Body of pancreas (tissue), 4 donors: ENCODE results near the gene CST4. TPM values are rescaled to one million over a fixed set of nuclear protein-coding genes. Genes with fewer than 3 reads are reported as not detected.

Experiments
- ATAC-seq: fragments of 150-250 bp; one replicate; pipeline ENCODE4 v1.9.1; 2016
- DNase-seq, 4 donors: peaks; one replicate each; pipeline ENCODE4 v3.0.0-alpha.2; 2019
- H3K27ac ChIP-seq, 4 donors: fragments of 200-600 bp; sonication (generic); 1 replicate in 3 of 4; 2 replicates in 1 of 4; pipeline versions ENCODE4 v1.5.1 to v1.6.1; 2016 to 2019; ENCODE audit warnings: mild to moderate bottlenecking in 1 of 4, mixed read lengths in 1 of 4, moderate library complexity in 1 of 4
- H3K27me3 ChIP-seq, 2 donors: fragments of 200-600 bp; sonication (generic); one replicate each; pipeline ENCODE4 v1.6.0; 2016; ENCODE audit warnings: mild to moderate bottlenecking in 1 of 2
- H3K36me3 ChIP-seq, 2 donors: fragments of 200-600 bp; sonication (generic); replicated peaks in 1 of 2; 2 replicates each; pipeline ENCODE4 v1.5.1; 2016; ENCODE audit warnings: low read depth in 2 of 2; ENCODE audit not compliant: insufficient read depth in 1 of 2
- H3K4me1 ChIP-seq: fragments of 200-600 bp; sonication (generic); one replicate; pipeline ENCODE4 v1.6.0; 2016
- H3K4me3 ChIP-seq, 2 donors: fragments of 200-600 bp; sonication (generic); 1 replicate in 1 of 2; 2 replicates in 1 of 2; pipeline ENCODE4 v1.5.1; 2016 to 2019
- H3K9me3 ChIP-seq, 3 donors: fragments of 200-600 bp; sonication (generic); 1 replicate in 2 of 3; 2 replicates in 1 of 3; pipeline ENCODE4 v1.5.1; 2016
- POLR2A ChIP-seq, 3 donors: fragments of 450-650 bp; IDR thresholded peaks; one replicate each; pipeline ENCODE4 v1.6.1; 2016; ENCODE audit warnings: antibody characterized with exemption in 3 of 3, mild to moderate bottlenecking in 2 of 3
- WGBS, 2 donors: methylation state at CpG; one replicate each; pipeline ENCODE4 v1.1.5; 2017; 5-methylcytosine and 5-hydroxymethylcytosine counted together
- intact Hi-C: fragments of 100-400 bp; cut with DNase I; formaldehyde crosslinking; loops from one replicate; pipeline ENCODE4 v1.15.1; 2023
- total RNA-seq, 2 donors: library from RNA; depleted of rRNA; stranded (reverse); fragments of >200 nt; gene quantifications; one replicate each; pipeline ENCODE4 v1.1.0, GENCODE V29; 2016
- TF ChIP-seq, protein P1 (sequence below), 7 experiments: fragments of 450-650 bp in 4 of 7; fragments of 200-600 bp in 3 of 7; sonication (generic) in 3 of 7; IDR thresholded peaks; one replicate each; pipeline ENCODE4 v1.5.1; 2016 to 2019; ENCODE audit warnings: antibody characterized with exemption in 7 of 7

Gene CST4
- total RNA-seq, 2 donors from 2014 or later: not detected

DNA sequence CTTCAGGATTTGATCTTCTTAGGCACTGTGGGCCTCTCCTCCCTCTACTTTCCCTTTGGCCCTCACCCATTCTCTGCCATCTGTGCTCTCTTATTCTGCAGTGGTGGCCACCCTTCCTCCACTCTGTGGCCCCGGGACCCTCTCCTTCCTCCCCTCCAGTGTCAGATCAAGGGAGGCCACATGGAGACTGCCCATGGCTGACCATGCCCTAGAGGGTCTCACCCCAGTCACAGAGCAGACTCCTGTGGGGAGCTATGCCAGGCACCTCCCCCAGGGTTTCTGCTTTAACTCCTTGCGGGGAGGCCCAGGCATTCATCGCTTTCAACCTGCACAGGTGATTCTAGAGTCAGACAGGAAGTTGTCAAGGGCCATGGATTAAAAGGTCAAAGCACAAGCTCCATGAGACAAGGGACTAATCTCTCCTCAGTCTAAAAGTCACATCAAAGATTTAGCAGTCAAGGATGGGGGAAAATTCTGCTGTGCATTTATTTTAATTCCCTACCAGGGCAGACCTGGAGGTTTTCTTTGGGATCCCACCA lies 35.4 kb downstream of the CST4 start:
- TF ChIP-seq POLR2A (IDR thresholded peaks at IDR 0.05): no peak
- TF ChIP-seq, protein P1, sequence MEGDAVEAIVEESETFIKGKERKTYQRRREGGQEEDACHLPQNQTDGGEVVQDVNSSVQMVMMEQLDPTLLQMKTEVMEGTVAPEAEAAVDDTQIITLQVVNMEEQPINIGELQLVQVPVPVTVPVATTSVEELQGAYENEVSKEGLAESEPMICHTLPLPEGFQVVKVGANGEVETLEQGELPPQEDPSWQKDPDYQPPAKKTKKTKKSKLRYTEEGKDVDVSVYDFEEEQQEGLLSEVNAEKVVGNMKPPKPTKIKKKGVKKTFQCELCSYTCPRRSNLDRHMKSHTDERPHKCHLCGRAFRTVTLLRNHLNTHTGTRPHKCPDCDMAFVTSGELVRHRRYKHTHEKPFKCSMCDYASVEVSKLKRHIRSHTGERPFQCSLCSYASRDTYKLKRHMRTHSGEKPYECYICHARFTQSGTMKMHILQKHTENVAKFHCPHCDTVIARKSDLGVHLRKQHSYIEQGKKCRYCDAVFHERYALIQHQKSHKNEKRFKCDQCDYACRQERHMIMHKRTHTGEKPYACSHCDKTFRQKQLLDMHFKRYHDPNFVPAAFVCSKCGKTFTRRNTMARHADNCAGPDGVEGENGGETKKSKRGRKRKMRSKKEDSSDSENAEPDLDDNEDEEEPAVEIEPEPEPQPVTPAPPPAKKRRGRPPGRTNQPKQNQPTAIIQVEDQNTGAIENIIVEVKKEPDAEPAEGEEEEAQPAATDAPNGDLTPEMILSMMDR (IDR thresholded peaks at IDR 0.05): no peak
- Histone ChIP-seq H3K4me1 (peaks cover 6% of the 10 kb centered on the region), H3K27me3 (no peaks in the 10 kb centered on the region), H3K9me3 (no peaks in the 10 kb centered on the region), H3K27ac (no peak overlapping the region), H3K4me3 (no peak overlapping the region), H3K36me3 (no peaks in the 10 kb centered on the region)
- intact Hi-C loops: no loop called here
- ATAC-seq (no peak), DNase-seq (no peak)
- WGBS, 2 donors: 91 to 100% methylated on average over 3 of the region's 3 CpGs

DNA sequence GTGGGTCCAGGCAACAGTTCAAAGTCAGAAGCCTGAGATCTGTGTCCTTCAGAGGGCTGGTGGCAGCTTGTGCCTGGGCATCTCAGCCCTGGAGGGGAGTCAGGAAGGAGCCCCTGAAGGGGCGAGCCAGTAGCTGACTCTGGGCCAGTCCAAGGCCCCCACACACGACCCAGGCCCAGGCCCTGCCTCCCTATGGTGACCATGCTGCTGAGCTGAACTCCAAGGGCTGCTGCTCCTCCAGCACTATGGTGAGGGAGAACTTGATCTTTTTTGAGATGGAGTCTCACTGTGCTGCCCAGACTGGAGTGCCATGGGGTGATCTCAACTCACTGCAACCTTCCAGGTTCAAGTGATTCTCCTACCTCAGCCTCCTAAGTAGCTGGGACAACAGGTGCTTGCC lies 35.9 kb downstream of the CST4 start:
- WGBS, 2 donors: 67 to 71% methylated on average over 2 of the region's 2 CpGs
- ATAC-seq: no peak
- DNase-seq: no peak
- H3K27ac ChIP-seq: no peak overlapping the region
- intact Hi-C loops: no loop called here
- H3K4me1 ChIP-seq: peaks cover 6% of the 10 kb centered on the region
- no peaks in the 10 kb centered on the region for H3K27me3 ChIP-seq
- H3K9me3 ChIP-seq: no peaks in the 10 kb centered on the region
- no peaks in the 10 kb centered on the region for H3K36me3 ChIP-seq
- TF ChIP-seq, protein P1 (IDR thresholded peaks at IDR 0.05): no peak
- no peak for TF ChIP-seq POLR2A (IDR thresholded peaks at IDR 0.05)
- no peak overlapping the region for H3K4me3 ChIP-seq

DNA sequence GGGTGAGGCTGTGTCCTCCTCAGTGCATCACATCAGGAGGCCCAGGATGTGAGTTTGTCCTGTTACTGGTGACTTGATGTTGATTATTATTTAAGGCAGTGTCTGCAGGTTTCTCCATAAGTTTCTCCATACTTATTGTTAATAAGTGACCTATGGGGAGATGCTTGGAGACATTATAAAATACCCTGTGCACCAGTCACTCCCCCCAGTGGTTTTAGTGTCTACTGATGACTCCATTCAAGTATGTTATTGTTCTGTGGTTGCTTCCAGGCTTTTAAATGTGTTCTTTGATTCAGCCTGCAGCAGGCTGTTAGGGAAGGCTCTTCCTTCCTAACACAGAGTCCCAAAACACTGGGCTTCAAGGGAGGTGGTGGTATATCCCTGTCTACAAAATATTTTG lies 36.5 kb downstream of the CST4 start:
- ATAC-seq (no peak), DNase-seq (no peak)
- H3K27me3 ChIP-seq: no peaks in the 10 kb centered on the region
- no peak overlapping the region for H3K4me3 ChIP-seq
- intact Hi-C loops: no loop called here
- H3K9me3 ChIP-seq: no peaks in the 10 kb centered on the region
- H3K4me1 ChIP-seq: peaks cover 6% of the 10 kb centered on the region
- no peaks in the 10 kb centered on the region for H3K36me3 ChIP-seq
- TF ChIP-seq, protein P1 (IDR thresholded peaks at IDR 0.05): no peak
- TF ChIP-seq POLR2A (IDR thresholded peaks at IDR 0.05): no peak
- no peak overlapping the region for H3K27ac ChIP-seq

DNA sequence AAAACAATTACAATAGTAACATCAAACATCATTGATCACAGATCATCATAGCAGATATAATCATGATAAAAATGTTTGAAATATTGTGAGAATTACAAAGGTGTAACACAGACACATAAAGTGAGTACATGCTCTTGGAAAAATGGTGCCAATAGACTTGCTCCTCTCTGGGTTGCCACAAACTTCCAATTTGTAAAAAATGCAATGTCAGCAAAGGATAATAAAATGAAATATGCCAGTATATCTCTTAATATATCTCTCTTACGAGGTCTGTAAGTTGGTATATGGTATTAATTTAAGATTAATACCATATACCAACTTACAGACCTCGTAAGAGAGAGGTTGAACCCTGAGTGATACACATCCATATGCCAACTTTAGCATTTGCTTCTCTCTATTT lies 37.7 kb downstream of the CST4 start:
- Histone ChIP-seq H3K36me3 (no peaks in the 10 kb centered on the region), H3K27ac (no peak overlapping the region), H3K27me3 (no peaks in the 10 kb centered on the region), H3K4me1 (peaks cover 4% of the 10 kb centered on the region), H3K4me3 (no peak overlapping the region), H3K9me3 (no peaks in the 10 kb centered on the region)
- ATAC-seq (no peak), DNase-seq (no peak)
- TF ChIP-seq, protein P1 (IDR thresholded peaks at IDR 0.05): no peak
- no peak for TF ChIP-seq POLR2A (IDR thresholded peaks at IDR 0.05)
- 78 to 85% methylated on average over 2 of the region's 2 CpGs for WGBS, 2 donors
- intact Hi-C loops: no loop called here

DNA sequence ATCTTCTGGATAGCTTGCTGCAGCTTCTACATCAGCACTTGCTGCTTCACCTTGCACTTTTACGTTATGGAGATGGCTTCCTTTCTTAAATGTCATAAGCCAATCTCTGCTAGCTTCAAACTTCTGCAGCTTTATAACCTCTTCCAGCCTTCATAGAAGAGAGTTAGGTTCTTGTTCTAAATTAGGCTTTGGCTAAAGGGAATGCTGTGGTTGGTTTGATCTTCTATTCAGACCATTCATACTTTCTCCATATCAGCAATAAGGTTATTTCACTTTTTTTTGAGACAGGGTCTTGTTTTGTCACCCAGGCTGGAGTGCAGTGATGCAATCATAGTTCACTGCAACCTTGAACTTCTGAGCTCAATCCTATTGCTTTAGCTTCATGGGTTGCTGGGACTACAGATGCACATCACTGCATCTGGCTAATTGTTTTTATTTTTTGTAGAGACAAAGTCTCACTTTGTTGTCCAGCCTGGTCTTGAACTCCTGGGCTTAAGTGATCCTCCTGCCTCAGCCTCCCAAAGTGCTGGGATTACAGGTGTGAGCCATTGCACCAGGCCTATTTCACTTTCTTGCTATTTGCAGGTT lies 38.9 kb downstream of the CST4 start:
- no peaks in the 10 kb centered on the region for H3K36me3 ChIP-seq
- no peak overlapping the region for H3K4me3 ChIP-seq
- WGBS, 2 donors: 74 to 92% methylated on average over 1 of the region's 1 CpG
- no peak for DNase-seq
- no peaks in the 10 kb centered on the region for H3K9me3 ChIP-seq
- TF ChIP-seq POLR2A (IDR thresholded peaks at IDR 0.05): no peak
- TF ChIP-seq, protein P1 (IDR thresholded peaks at IDR 0.05): no peak
- no peak for ATAC-seq
- intact Hi-C loops: no loop called here
- no peak overlapping the region for H3K27ac ChIP-seq
- H3K4me1 ChIP-seq: no peaks in the 10 kb centered on the region
- H3K27me3 ChIP-seq: no peaks in the 10 kb centered on the region
